T-helper 2 cell treated with Interferon-gamma antibody and Interleukin-4, amounts not matched to agents 5 μg/mL and 100 μg/mL, for 36 hours (primary cell): Measurements from ENCODE around the gene FUCA2.
"Not testable (repeated sequence)": the region's sequence is repeated elsewhere in the genome, so short reads cannot be mapped to it uniquely, and the experiment has no call there.

ENCODE experiments used
- DNase-seq: peaks from one replicate; pipeline ENCODE4 v3.0.0; 2021; ENCODE audit warnings: low spot score
- H3K27ac Mint-ChIP-seq: one replicate; pipeline ENCODE4 v1.8.0; 2021; ENCODE audit warnings: mild to moderate bottlenecking, mixed read lengths
- H3K27me3 Mint-ChIP-seq: one replicate; pipeline ENCODE4 v1.8.0; 2021; ENCODE audit warnings: low read depth, mixed read lengths
- H3K36me3 Mint-ChIP-seq: one replicate; pipeline ENCODE4 v1.8.0; 2021; ENCODE audit warnings: low read depth, mixed read lengths
- H3K4me1 Mint-ChIP-seq: one replicate; pipeline ENCODE4 v1.8.0; 2021; ENCODE audit warnings: low read depth, mixed read lengths
- H3K4me3 Mint-ChIP-seq: one replicate; pipeline ENCODE4 v1.8.0; 2022; ENCODE audit warnings: mild to moderate bottlenecking, moderate library complexity, mixed read lengths
- H3K9me3 Mint-ChIP-seq: one replicate; pipeline ENCODE4 v1.8.0; 2021; ENCODE audit warnings: mixed read lengths

Gene FUCA2

GRCh38 chr6:143457563-143458359, 53.8 kb downstream of the FUCA2 start:
- Mint-ChIP-seq H3K4me3 (no peak overlapping the region), H3K36me3 (peaks cover 17% of the 10 kb centered on the region), H3K9me3 (no peaks in the 10 kb centered on the region), H3K4me1 (peaks cover 12% of the 10 kb centered on the region), H3K27me3 (no peaks in the 10 kb centered on the region), H3K27ac (no peak overlapping the region)
- no peak for DNase-seq

GRCh38 chr6:143451531-143451930, 60.0 kb downstream of the FUCA2 start:
- Mint-ChIP-seq H3K4me1 (peaks cover 28% of the 10 kb centered on the region), H3K27ac (peak overlapping the region; percentile 100)
- no peak for DNase-seq

GRCh38 chr6:143450453-143451371, 60.8 kb downstream of the FUCA2 start, which contains the start of the genes ADAT2 and PEX3:
Gene ADAT2, minus strand, starts transcription at chr6:143450695. Its CDS starts 37 bp downstream, at chr6:143450658.
Gene PEX3, plus strand, starts transcription at chr6:143450805. Its CDS starts 238 bp downstream, at chr6:143451043.
- H3K27me3 Mint-ChIP-seq = no peaks in the 10 kb centered on the region
- peaks cover 9% of the 10 kb centered on the region for H3K36me3 Mint-ChIP-seq
- peaks cover 28% of the 10 kb centered on the region for H3K4me1 Mint-ChIP-seq
- H3K9me3 Mint-ChIP-seq = no peaks in the 10 kb centered on the region
- DNase-seq = peak; percentile 95
- peak within 1 kb of the TSS; percentile 100 for H3K27ac Mint-ChIP-seq
- H3K4me3 Mint-ChIP-seq = peak within 1 kb of the TSS; percentile 99

More at GRCh38 chr6:143451531-143451930, 60.0 kb downstream of the FUCA2 start:
- H3K36me3 Mint-ChIP-seq = peaks cover 9% of the 10 kb centered on the region
- no peaks in the 10 kb centered on the region for H3K9me3 Mint-ChIP-seq
- H3K27me3 Mint-ChIP-seq = no peaks in the 10 kb centered on the region
- peak overlapping the region; percentile 99 for H3K4me3 Mint-ChIP-seq

GRCh38 chr6:143449714-143450452, 61.6 kb downstream of the FUCA2 start:
- DNase-seq = peak; percentile 26
- H3K4me3 Mint-ChIP-seq = peak overlapping the region; percentile 99
- peak overlapping the region; percentile 100 for H3K27ac Mint-ChIP-seq
- no peaks in the 10 kb centered on the region for H3K9me3 Mint-ChIP-seq
- H3K4me1 Mint-ChIP-seq = peaks cover 30% of the 10 kb centered on the region
- H3K27me3 Mint-ChIP-seq = no peaks in the 10 kb centered on the region
- peaks cover 9% of the 10 kb centered on the region for H3K36me3 Mint-ChIP-seq

GRCh38 chr6:143449082-143449713, 62.3 kb downstream of the FUCA2 start:
- Mint-ChIP-seq H3K27me3 (no peaks in the 10 kb centered on the region), H3K4me3 (peak overlapping the region; percentile 99), H3K27ac (peak overlapping the region; percentile 100), H3K4me1 (peaks cover 26% of the 10 kb centered on the region), H3K36me3 (peaks cover 8% of the 10 kb centered on the region), H3K9me3 (no peaks in the 10 kb centered on the region)
- no peak for DNase-seq

GRCh38 chr6:143447865-143448264, 63.7 kb downstream of the FUCA2 start:
- not testable (repeated sequence) for H3K4me3 Mint-ChIP-seq, H3K9me3 Mint-ChIP-seq
- peaks cover 22% of the 10 kb centered on the region for H3K4me1 Mint-ChIP-seq

More at GRCh38 chr6:143447865-143448264, 63.7 kb downstream of the FUCA2 start:
- H3K36me3 Mint-ChIP-seq = peaks cover 15% of the 10 kb centered on the region
- not testable (repeated sequence) for DNase-seq, H3K27me3 Mint-ChIP-seq, H3K27ac Mint-ChIP-seq
